Spleen (tissue), 11 donors: Measurements from ENCODE around the gene ARHGAP5. TPM values are rescaled to one million over a fixed set of nuclear protein-coding genes. Genes with fewer than 3 reads are reported as not detected.

ENCODE experiments used
- DNase-seq: peaks from one replicate; pipeline ENCODE4 v3.0.0-alpha.2; 2020
- H3K27ac ChIP-seq, 8 donors: fragments of 200-600 bp; sonication (generic) in 7 of 8; 1 replicate in 4 of 8; 2 replicates in 4 of 8; pipeline versions ENCODE4 v1.5.0 to v1.8.0; 2016 to 2021; ENCODE audit warnings: inconsistent platforms in 4 of 8, mild to moderate bottlenecking in 4 of 8, moderate library complexity in 1 of 8
- H3K27me3 ChIP-seq, 7 donors: fragments of 200-600 bp; sonication (generic) in 6 of 7; replicated peaks in 1 of 7; 1 replicate in 4 of 7; 2 replicates in 3 of 7; pipeline versions ENCODE4 v1.5.0 to v1.8.0; 2016 to 2021; ENCODE audit warnings: inconsistent platforms in 3 of 7, mild to moderate bottlenecking in 1 of 7
- H3K36me3 ChIP-seq, 6 donors: fragments of 200-600 bp; sonication (generic) in 5 of 6; 1 replicate in 4 of 6; 2 replicates in 2 of 6; pipeline versions ENCODE4 v1.5.0 to v1.8.0; 2016 to 2021; ENCODE audit warnings: inconsistent platforms in 2 of 6
- H3K4me1 ChIP-seq, 6 donors: fragments of 200-600 bp; sonication (generic) in 5 of 6; 1 replicate in 3 of 6; 2 replicates in 3 of 6; pipeline versions ENCODE4 v1.5.0 to v1.8.0; 2016 to 2021; ENCODE audit warnings: inconsistent platforms in 3 of 6
- H3K4me3 ChIP-seq, 8 donors: fragments of 200-600 bp; sonication (generic) in 7 of 8; 1 replicate in 4 of 8; 2 replicates in 4 of 8; pipeline versions ENCODE4 v1.5.0 to v1.8.0; 2016 to 2021; ENCODE audit warnings: inconsistent platforms in 4 of 8, mild to moderate bottlenecking in 4 of 8, moderate library complexity in 2 of 8
- H3K9me3 ChIP-seq, 8 donors: fragments of 200-600 bp; sonication (generic) in 7 of 8; 1 replicate in 4 of 8; 2 replicates in 4 of 8; pipeline versions ENCODE4 v1.5.0 to v1.8.0; 2016 to 2021; ENCODE audit warnings: inconsistent platforms in 4 of 8
- POLR2A ChIP-seq, 3 donors: fragments of 450-650 bp; IDR thresholded peaks; one replicate each; pipeline ENCODE4 v1.5.1; 2017; ENCODE audit warnings: antibody characterized with exemption in 3 of 3, mild to moderate bottlenecking in 1 of 3
- POLR2AphosphoS5 ChIP-seq, 3 donors: sonication (generic); formaldehyde crosslinking; IDR thresholded peaks; one replicate each; pipeline ENCODE4 v1.5.1; 2017; ENCODE audit warnings: antibody characterized with exemption in 3 of 3
- WGBS, 5 donors: extraction: QIAGEN DNeasy Blood & Tissue Kit in 3 of 5; methylation state at CpG; one replicate each; pipeline versions ENCODE4 v1.1.5 to v1.1.7; 2013 to 2018; 5-methylcytosine and 5-hydroxymethylcytosine counted together
- intact Hi-C: fragments of 100-400 bp; cut with DNase I; formaldehyde crosslinking; loops from one replicate; pipeline ENCODE4 v1.15.0; 2023; ENCODE audit warnings: low total_unique reads
- polyA plus RNA-seq, 3 donors: library from polyadenylated mRNA; stranded (reverse); fragments of 200-250 nt; gene quantifications; one replicate each; pipeline ENCODE4 v1.2.1, GENCODE V29; 2013
- total RNA-seq, 7 donors: library from RNA; depleted of rRNA in 3 of 7; stranded (reverse); fragments of >200 nt in 3 of 7; fragmentation: NEBNext Ultra II Directional in 4 of 7; extraction: Animal tissue kit (Norgen Biotek cat#: 25700) in 4 of 7; gene quantifications; one replicate each; pipeline versions ENCODE4 v1.1.0 to v1.2.1, GENCODE V29; 2016 to 2021
- TF ChIP-seq, protein P1 (sequence below), 11 experiments: fragments of 200-600 bp in 7 of 11; fragments of 450-650 bp in 4 of 11; sonication (generic) in 4 of 11; IDR thresholded peaks in 8 of 11; conservative IDR thresholded peaks in 3 of 11; 1 replicate in 7 of 11; 2 replicates in 4 of 11; pipeline versions ENCODE4 v1.4.0 to v1.8.0; 2016 to 2021; ENCODE audit warnings: antibody characterized with exemption in 11 of 11, inconsistent platforms in 4 of 11, mild to moderate bottlenecking in 1 of 11
- donor health status: healthy with polysubstance abuse.
- donor health status: DM: no; HTN: no; CAD: no; lungs with moderate emphysema.
- donor health status: DM: no; HTN: no; CAD: no.
- donor health status: Bipolar disorder and iron deficiency.
- donor health status: healthy.
- donor health status: DM: no; HTN: no; CAD: no.
- donor health status: DM: yes; HTN: yes; CAD: no.

The ARHGAP5 gene
- total and polyA plus RNA-seq, 10 donors, result 10.1 to 189 (median 109) TPM

DNA sequence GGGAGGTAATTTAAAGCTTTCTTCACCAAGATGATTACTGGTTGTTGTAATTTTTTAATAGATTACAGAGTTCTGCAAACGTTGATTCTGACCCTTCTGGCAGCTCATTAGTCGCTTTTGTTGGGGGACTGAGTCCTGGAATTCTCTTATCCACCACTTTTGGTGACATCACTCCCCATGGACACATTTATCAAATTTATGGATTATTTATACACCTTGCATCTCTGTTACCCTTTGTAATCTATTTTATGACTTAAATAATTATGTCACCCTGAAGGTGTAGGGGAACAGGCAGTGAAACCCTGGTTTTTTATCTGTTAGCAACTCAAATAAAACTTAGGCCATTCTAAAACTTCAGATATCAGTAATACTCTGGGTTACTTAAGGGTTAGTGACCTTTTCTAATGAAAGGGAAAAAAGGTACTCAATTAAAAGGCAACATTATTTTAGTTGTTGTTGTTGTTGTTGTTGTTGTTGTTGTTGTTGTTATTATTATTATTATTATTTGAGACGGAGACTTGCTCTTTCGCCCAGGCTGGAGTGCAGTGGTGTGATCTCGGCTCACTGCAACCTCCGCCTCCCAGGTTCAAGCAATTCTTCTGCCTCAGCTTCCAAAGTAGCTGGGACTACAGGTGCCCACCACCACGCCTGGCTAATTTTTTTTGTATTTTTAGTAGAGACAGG, 65.8 kb downstream of the ARHGAP5 start:
- intact Hi-C loops, result no loop called here
- peaks cover 0 to 69% (median 18%) of the 10 kb centered on the region in 6 donors for H3K36me3 ChIP-seq
- 92 to 96% (median 92%) methylated on average over 7 of the region's 7 CpGs for WGBS, 5 donors
- no peaks in the 10 kb centered on the region for H3K27me3 ChIP-seq
- no peak overlapping the region for H3K27ac ChIP-seq
- H3K9me3 ChIP-seq, result peaks cover 5 to 10% (median 8%) of the 10 kb centered on the region in 8 donors
- no peak for TF ChIP-seq POLR2A (IDR thresholded peaks at IDR 0.05)
- no peak overlapping the region for H3K4me3 ChIP-seq
- H3K4me1 ChIP-seq, result no peaks in the 10 kb centered on the region
- no peak for DNase-seq

DNA sequence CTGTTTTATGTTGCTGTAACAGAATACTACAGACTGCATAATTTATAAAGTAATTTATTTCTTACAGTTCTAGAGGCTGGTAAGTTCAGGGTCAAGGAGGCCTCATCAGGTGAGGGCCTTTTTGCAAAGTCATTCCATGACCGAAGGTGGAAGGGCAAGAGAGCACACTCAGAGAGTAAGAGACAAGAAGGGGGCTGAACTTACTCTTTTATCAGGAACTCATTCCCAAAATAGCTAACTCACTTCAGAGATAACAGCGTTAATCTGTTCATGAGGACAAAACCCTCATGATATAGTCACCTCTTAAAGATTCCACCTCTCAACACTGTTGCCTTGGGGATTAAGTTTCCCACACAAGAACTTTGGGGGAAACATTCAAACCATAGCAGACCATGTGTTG, 73.3 kb downstream of the ARHGAP5 start:
- no peak overlapping the region for H3K27ac ChIP-seq
- DNase-seq, result no peak
- H3K4me3 ChIP-seq, result no peak overlapping the region
- intact Hi-C loops, result no loop called here
- H3K27me3 ChIP-seq, result no peaks in the 10 kb centered on the region
- peaks cover 0 to 97% (median 58%) of the 10 kb centered on the region in 6 donors for H3K36me3 ChIP-seq
- WGBS, 5 donors, result 71 to 85% (median 81%) methylated on average over 2 of the region's 2 CpGs
- H3K4me1 ChIP-seq, result no peaks in the 10 kb centered on the region
- H3K9me3 ChIP-seq, result no peaks in the 10 kb centered on the region
- no peak for TF ChIP-seq POLR2AphosphoS5 (IDR thresholded peaks at IDR 0.05)
- TF ChIP-seq POLR2A (IDR thresholded peaks at IDR 0.05), result no peak
- TF ChIP-seq, protein P1, sequence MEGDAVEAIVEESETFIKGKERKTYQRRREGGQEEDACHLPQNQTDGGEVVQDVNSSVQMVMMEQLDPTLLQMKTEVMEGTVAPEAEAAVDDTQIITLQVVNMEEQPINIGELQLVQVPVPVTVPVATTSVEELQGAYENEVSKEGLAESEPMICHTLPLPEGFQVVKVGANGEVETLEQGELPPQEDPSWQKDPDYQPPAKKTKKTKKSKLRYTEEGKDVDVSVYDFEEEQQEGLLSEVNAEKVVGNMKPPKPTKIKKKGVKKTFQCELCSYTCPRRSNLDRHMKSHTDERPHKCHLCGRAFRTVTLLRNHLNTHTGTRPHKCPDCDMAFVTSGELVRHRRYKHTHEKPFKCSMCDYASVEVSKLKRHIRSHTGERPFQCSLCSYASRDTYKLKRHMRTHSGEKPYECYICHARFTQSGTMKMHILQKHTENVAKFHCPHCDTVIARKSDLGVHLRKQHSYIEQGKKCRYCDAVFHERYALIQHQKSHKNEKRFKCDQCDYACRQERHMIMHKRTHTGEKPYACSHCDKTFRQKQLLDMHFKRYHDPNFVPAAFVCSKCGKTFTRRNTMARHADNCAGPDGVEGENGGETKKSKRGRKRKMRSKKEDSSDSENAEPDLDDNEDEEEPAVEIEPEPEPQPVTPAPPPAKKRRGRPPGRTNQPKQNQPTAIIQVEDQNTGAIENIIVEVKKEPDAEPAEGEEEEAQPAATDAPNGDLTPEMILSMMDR (IDR thresholded peaks at IDR 0.05 in 8 of 11, conservative IDR thresholded peaks at IDR 0.05 in 3 of 11), result no peak

DNA sequence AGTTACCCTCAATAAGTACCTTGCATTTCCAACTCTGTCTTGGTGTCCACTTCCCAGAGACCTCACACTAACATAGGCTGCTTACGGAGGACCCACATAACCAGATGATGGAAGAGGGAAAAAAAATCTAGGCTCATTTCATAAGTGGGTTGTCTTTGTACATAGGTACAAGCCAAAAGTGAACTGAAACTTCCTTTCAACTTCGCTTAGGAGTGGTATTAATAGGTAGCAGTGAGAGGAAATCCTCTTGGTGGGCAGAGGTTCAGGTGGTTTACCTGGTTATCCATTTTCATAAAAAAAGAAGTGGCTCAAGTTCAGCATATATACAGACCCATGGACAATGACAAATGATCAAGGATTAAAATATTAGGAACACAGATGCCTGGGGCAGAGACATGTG, 88.9 kb downstream of the ARHGAP5 start:
- no peak for DNase-seq
- WGBS, 5 donors, result 71 to 92% (median 75%) methylated on average over 2 of the region's 2 CpGs
- Histone ChIP-seq H3K4me3 (no peak overlapping the region), H3K27me3 (no peaks in the 10 kb centered on the region), H3K36me3 (no peaks in the 10 kb centered on the region), H3K27ac (no peak overlapping the region), H3K9me3 (no peaks in the 10 kb centered on the region), H3K4me1 (no peaks in the 10 kb centered on the region)
- TF ChIP-seq, protein P1 (IDR thresholded peaks at IDR 0.05 in 8 of 11, conservative IDR thresholded peaks at IDR 0.05 in 3 of 11), result no peak
- TF ChIP-seq POLR2A (IDR thresholded peaks at IDR 0.05) (no peak), POLR2AphosphoS5 (IDR thresholded peaks at IDR 0.05) (no peak)
- intact Hi-C loops, result no loop called here

DNA sequence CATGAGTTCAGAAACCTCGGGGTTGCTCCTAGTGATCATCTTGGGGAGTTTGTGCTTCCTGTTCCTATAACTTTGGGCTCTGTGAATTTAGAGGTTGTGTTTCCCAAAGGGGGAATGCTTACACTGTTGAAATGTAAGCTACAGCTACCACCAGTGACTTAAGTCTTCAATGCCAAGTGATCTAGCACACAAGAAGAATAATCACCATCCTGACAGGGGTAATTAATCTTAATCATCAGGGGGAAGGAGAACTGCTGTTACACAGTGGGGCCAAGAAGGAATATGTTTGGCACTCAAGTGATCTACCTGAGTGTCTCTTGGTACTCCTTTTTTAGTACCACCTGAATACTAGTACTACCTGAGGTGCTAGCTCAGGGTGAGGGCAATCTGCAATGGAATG, 89.8 kb downstream of the ARHGAP5 start:
- Histone ChIP-seq H3K36me3 (no peaks in the 10 kb centered on the region), H3K27me3 (no peaks in the 10 kb centered on the region), H3K27ac (no peak overlapping the region), H3K4me3 (no peak overlapping the region), H3K9me3 (no peaks in the 10 kb centered on the region), H3K4me1 (no peaks in the 10 kb centered on the region)
- TF ChIP-seq POLR2A (IDR thresholded peaks at IDR 0.05) (no peak), POLR2AphosphoS5 (IDR thresholded peaks at IDR 0.05) (no peak)
- TF ChIP-seq, protein P1 (IDR thresholded peaks at IDR 0.05 in 8 of 11, conservative IDR thresholded peaks at IDR 0.05 in 3 of 11), result no peak
- no peak for DNase-seq
- WGBS, 5 donors, result 76 to 95% (median 85%) methylated on average over 1 of the region's 1 CpG
- intact Hi-C loops, result no loop called here
